ENCODE data around the gene MAGEA11. TPM values are rescaled to one million over a fixed set of nuclear protein-coding genes. Genes with fewer than 3 reads are reported as not detected.
"Not testable (repeated sequence)": the region's sequence is repeated elsewhere in the genome, so short reads cannot be mapped to it uniquely, and the experiment has no call there.

Gene MAGEA11
- total RNA-seq, 4 donors from 2014 or later, result 0.26 TPM; not detected in 3

DNA sequence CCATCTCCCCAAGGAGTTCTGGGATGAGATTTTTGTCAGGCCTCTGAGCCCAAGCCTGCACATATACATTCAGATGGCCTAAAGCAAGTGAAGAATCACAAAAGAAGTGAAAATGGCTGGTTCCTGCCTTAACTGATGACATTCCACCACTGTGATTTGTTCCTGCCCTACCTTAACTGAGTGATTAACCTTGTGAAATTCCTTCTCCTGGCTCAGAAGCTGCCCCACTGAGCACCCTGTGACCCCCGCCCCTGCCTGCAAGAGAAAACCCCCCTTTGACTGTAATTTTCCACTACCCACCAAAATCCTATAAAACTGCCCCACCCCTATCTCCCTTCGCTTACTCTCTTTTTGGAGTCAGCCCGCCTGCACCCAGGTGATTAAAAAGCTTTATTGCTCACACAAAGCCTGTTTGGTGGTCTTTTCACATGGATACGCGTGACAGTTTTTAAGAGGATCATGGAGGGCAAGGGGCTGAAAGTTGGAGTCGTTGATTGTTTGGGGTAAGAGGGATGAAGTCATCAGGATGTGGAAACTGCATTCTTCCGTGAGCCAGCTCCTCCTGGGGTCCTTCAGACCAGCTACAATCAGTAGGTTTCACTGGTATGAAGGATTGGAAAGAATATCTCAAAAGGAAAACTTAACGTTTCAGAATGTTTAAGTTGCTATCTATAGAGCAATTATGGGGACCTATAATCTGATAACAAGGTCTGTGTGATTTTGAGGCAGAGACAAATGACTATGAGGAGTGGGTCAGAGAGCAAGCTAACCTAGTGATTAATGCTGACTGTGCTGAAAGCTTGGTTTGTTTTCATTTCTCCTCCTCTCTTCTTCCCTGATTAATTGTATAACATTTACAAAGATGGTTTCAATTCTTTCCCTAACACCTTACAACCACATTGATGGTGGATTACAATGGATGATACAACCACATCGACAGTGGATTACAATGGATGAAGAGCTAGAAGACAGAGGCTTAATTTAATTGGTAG is 28.6 kb upstream of the MAGEA11 start:
- Histone ChIP-seq H3K4me1 (no peaks in the 10 kb centered on the region), H3K36me3 (no peaks in the 10 kb centered on the region), H3K27me3 (no peaks in the 10 kb centered on the region), H3K27ac (no peak overlapping the region), H3K4me3 (no peak overlapping the region), H3K9me3 (no peaks in the 10 kb centered on the region)
- TF ChIP-seq POLR2AphosphoS5 (IDR thresholded peaks at IDR 0.05) (no peak), POLR2A (IDR thresholded peaks at IDR 0.05) (no peak), EP300 (IDR thresholded peaks at IDR 0.05) (no peak)
- TF ChIP-seq, protein P1, sequence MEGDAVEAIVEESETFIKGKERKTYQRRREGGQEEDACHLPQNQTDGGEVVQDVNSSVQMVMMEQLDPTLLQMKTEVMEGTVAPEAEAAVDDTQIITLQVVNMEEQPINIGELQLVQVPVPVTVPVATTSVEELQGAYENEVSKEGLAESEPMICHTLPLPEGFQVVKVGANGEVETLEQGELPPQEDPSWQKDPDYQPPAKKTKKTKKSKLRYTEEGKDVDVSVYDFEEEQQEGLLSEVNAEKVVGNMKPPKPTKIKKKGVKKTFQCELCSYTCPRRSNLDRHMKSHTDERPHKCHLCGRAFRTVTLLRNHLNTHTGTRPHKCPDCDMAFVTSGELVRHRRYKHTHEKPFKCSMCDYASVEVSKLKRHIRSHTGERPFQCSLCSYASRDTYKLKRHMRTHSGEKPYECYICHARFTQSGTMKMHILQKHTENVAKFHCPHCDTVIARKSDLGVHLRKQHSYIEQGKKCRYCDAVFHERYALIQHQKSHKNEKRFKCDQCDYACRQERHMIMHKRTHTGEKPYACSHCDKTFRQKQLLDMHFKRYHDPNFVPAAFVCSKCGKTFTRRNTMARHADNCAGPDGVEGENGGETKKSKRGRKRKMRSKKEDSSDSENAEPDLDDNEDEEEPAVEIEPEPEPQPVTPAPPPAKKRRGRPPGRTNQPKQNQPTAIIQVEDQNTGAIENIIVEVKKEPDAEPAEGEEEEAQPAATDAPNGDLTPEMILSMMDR (IDR thresholded peaks at IDR 0.05), result no peak
- no peak for DNase-seq (ENCODE audit: low spot score in 2 of 2)
- WGBS, result 52% methylated on average over 9 of the region's 9 CpGs

DNA sequence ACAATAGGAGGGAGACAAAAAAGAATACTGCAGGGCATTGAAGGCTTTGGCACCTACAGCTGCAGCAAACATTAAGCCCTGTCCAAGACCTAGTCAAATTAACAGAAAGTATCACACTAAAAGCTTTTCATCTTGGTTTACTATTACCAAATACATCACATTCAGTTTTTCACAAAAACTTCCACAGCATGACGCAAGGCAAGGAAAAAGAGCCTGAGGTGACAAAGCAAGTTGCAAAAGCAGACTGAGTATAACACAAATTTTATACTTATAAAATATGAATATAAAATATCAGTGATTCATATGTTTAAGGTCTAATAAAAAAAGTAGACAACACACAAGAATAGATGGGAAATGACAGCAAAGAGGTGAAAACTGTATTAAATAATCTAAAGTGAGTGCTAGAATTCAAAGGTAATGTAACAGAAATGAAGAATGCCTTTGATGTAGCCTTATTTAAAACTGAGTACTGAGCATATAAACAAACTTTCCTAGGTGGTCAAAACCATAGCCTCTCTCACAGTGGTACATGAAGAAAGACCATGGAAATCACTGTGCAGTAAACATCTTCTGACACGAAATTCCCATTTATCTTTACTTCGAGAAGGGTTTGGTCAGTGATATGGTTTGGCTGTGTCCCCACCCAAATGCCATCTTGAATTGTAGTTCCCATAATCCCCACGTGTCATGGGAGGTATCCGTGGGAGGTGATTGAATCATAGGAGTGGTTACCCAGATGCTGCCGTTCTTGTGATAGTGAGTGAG is 27.7 kb upstream of the MAGEA11 start:
- TF ChIP-seq POLR2AphosphoS5 (IDR thresholded peaks at IDR 0.05), result no peak
- TF ChIP-seq EP300 (IDR thresholded peaks at IDR 0.05), result no peak
- TF ChIP-seq POLR2A (IDR thresholded peaks at IDR 0.05), result no peak
- TF ChIP-seq, protein P1 (IDR thresholded peaks at IDR 0.05), result no peak
- Histone ChIP-seq H3K4me3 (no peak overlapping the region), H3K4me1 (no peaks in the 10 kb centered on the region), H3K36me3 (no peaks in the 10 kb centered on the region), H3K9me3 (no peaks in the 10 kb centered on the region), H3K27ac (no peak overlapping the region), H3K27me3 (no peaks in the 10 kb centered on the region)
- WGBS, result 77% methylated on average over 6 of the region's 6 CpGs
- no peak for DNase-seq (ENCODE audit: low spot score in 2 of 2)

DNA sequence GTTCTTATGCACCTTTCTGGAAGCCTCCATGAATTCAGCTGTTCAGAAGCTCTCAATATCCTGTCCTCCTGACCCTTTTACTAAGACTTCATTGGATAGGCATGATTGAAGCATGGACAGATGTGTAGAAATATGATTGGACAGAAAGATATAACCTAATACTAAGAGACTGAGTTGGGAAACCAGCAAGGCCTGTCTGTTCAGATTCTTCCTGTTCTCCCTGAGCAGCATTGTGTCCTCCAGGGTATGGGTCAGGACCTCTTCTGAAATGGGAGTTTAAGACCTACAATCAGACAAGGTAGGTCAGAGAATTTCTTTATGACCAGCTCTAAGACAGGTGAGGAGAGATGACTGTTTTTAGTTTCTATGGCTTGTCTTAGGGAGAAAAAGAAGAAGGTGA is 23.9 kb upstream of the MAGEA11 start:
- H3K27ac ChIP-seq, result no peak overlapping the region
- H3K27me3 ChIP-seq, result no peaks in the 10 kb centered on the region
- DNase-seq (ENCODE audit: low spot score in 2 of 2), result no peak
- H3K4me3 ChIP-seq, result no peak overlapping the region
- H3K4me1 ChIP-seq, result no peaks in the 10 kb centered on the region
- H3K36me3 ChIP-seq, result no peaks in the 10 kb centered on the region
- no peaks in the 10 kb centered on the region for H3K9me3 ChIP-seq
- TF ChIP-seq POLR2AphosphoS5 (IDR thresholded peaks at IDR 0.05) (no peak), POLR2A (IDR thresholded peaks at IDR 0.05) (no peak), EP300 (IDR thresholded peaks at IDR 0.05) (no peak)
- TF ChIP-seq, protein P1 (IDR thresholded peaks at IDR 0.05), result no peak

DNA sequence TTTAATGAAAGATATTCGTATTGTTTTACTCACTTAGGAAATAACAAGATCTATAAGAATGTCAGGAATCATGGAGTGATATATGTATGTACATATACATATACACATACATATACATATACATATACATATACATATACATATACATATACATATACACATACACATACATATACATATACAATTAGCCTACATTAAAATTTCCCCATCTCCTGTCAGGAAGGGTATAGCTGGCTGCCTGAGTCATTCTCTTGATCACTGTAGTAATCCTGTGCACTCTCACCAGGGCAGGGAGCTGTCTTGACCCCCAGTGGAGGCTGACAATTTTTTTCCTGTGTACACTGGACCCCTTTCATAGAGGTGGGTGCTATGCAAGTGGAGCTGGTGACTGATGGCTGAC is 23.3 kb upstream of the MAGEA11 start:
- Histone ChIP-seq H3K36me3 (no peaks in the 10 kb centered on the region), H3K27ac (no peak overlapping the region), H3K9me3 (no peaks in the 10 kb centered on the region), H3K4me1 (no peaks in the 10 kb centered on the region), H3K27me3 (no peaks in the 10 kb centered on the region), H3K4me3 (no peak overlapping the region)
- WGBS, result 67% methylated on average over 1 of the region's 1 CpG
- TF ChIP-seq, protein P1 (IDR thresholded peaks at IDR 0.05), result no peak
- TF ChIP-seq POLR2A (IDR thresholded peaks at IDR 0.05) (no peak), POLR2AphosphoS5 (IDR thresholded peaks at IDR 0.05) (no peak), EP300 (IDR thresholded peaks at IDR 0.05) (no peak)
- no peak for DNase-seq (ENCODE audit: low spot score in 2 of 2)

DNA sequence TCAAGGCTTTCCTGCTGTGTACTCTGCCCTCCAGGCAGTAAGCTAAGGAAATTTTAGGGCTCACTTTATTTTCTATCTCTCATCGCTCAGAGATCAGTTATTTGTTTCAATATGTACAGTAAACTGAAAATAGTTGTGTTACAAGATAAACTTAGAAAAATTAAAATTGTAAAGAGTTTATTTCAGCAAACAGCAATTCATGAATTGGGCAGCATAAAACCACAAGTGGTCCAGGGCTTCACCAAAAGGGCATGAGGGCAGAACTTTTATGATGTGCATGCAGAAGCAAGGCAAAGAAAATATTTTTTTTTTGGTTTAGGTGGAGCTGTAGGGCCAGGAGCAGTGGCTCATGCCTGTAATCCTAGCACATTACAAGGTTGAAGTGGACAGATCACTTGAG is 20.1 kb upstream of the MAGEA11 start:
- TF ChIP-seq, protein P1 (IDR thresholded peaks at IDR 0.05), result no peak
- TF ChIP-seq EP300 (IDR thresholded peaks at IDR 0.05) (no peak), POLR2AphosphoS5 (IDR thresholded peaks at IDR 0.05) (no peak), POLR2A (IDR thresholded peaks at IDR 0.05) (no peak)
- 80% methylated on average over 1 of the region's 1 CpG for WGBS
- Histone ChIP-seq H3K4me3 (no peak overlapping the region), H3K27ac (no peak overlapping the region), H3K27me3 (no peaks in the 10 kb centered on the region), H3K4me1 (no peaks in the 10 kb centered on the region), H3K9me3 (no peaks in the 10 kb centered on the region), H3K36me3 (no peaks in the 10 kb centered on the region)
- no peak for DNase-seq (ENCODE audit: low spot score in 2 of 2)

DNA sequence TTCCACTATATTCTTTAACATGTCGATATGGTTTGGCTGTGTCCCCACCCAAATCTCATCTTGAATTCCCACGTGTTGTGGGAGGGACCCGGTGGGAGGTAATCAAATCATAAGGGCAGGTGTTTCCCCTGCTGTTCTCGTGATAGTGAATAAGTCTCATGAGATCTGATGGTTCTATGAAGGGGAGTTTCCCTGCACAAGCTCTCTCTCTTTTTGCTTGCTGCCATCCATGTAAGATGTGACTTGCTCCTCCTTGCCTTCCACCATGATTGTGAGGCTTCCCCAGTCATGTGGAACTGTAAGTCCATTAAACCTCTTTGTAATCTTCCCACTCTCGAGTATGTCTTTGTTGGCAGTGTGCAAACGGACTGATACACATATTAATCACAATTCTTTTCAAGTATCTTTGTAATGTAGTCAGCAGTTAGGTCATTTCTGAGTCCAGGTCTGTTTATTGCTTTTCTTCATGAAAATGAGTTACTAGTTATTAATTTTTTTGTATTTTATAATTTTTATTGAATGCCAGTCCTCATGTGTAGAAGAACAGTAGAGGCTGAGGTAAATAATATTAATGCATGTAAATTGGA is 19.1 kb upstream of the MAGEA11 start:
- 75% methylated on average over 6 of the region's 6 CpGs for WGBS
- not testable (repeated sequence) for H3K4me3 ChIP-seq

More for the DNA sequence above, 19.1 kb upstream of the MAGEA11 start:
- not testable (repeated sequence) for H3K36me3 ChIP-seq; H3K27me3 ChIP-seq; H3K4me1 ChIP-seq; DNase-seq (ENCODE audit: low spot score in 2 of 2); H3K27ac ChIP-seq; H3K9me3 ChIP-seq
